NCI-H82 (cell line): ENCODE results near the gene SLC27A5.
A peak's percentile ranks its signal among the peaks of the same experiment; 100 is the strongest.
"Not testable (repeated sequence)": the region's sequence is repeated elsewhere in the genome, so short reads cannot be mapped to it uniquely, and the experiment has no call there.

ENCODE experiments used
- DNase-seq: peaks from one replicate; lab custom pipeline; 2025; lab: John Stamatoyannopoulos, UW

Gene SLC27A5

GRCh38 chr19:58522709-58523108 is 10.9 kb upstream of the SLC27A5 start:
- no peak for DNase-seq

- DNase-seq = no peak
Measured at GRCh38 chr19:58521651-58522050, 9.9 kb upstream of the SLC27A5 start.

- DNase-seq = no peak
Measured at GRCh38 chr19:58520257-58520599, 8.4 kb upstream of the SLC27A5 start.

- DNase-seq = peak; percentile 98
Measured at GRCh38 chr19:58519355-58520256, 7.8 kb upstream of the SLC27A5 start, which contains the start of gene ZBTB45. Gene ZBTB45 (minus strand): TSS chr19:58519810. CDS start chr19:58517673, 2,137 bp downstream.

- DNase-seq = peak; percentile 89
Measured at GRCh38 chr19:58519087-58519354, 7.2 kb upstream of the SLC27A5 start.

- peak; percentile 38 for DNase-seq
Measured at GRCh38 chr19:58518256-58519086, 6.7 kb upstream of the SLC27A5 start.

GRCh38 chr19:58516964-58517833 is 5.4 kb upstream of the SLC27A5 start:
- DNase-seq = no peak

- no peak for DNase-seq
Measured at GRCh38 chr19:58516246-58516836, 4.5 kb upstream of the SLC27A5 start.

- DNase-seq = no peak
Measured at GRCh38 chr19:58515259-58515658, 3.5 kb upstream of the SLC27A5 start.

GRCh38 chr19:58514564-58515022 is 2.8 kb upstream of the SLC27A5 start:
- no peak for DNase-seq

- no peak for DNase-seq
Measured at GRCh38 chr19:58513694-58514563, 2.1 kb upstream of the SLC27A5 start.

- DNase-seq = no peak
Measured at GRCh38 chr19:58513213-58513693, 1.5 kb upstream of the SLC27A5 start.

GRCh38 chr19:58510084-58510862 is 1.5 kb downstream of the SLC27A5 start:
- DNase-seq = no peak

- no peak for DNase-seq
Measured at GRCh38 chr19:58509731-58510083, 2.1 kb downstream of the SLC27A5 start.

- DNase-seq = not testable (repeated sequence)
Measured at GRCh38 chr19:58507602-58508223, 4.1 kb downstream of the SLC27A5 start.

- no peak for DNase-seq
Measured at GRCh38 chr19:58500242-58500641, 11.6 kb downstream of the SLC27A5 start.

- DNase-seq = peak; percentile 100
Measured at GRCh38 chr19:58499021-58499927, 12.5 kb downstream of the SLC27A5 start.

- DNase-seq = no peak
Measured at GRCh38 chr19:58498316-58499020, 13.3 kb downstream of the SLC27A5 start.
